H9 (cell line): ENCODE data around the gene FUT8. TPM values are rescaled to one million over a fixed set of nuclear protein-coding genes. Genes with fewer than 3 reads are reported as not detected.

Experiments used
- DNase-seq: peaks from one replicate; pipeline ENCODE4 v3.0.0-alpha.2; 2017
- H2AFZ ChIP-seq: one replicate; pipeline ENCODE4 v1.6.1; 2013; ENCODE audit warnings: mild to moderate bottlenecking, low read length, control low read depth, moderate library complexity
- H2AK5ac ChIP-seq: 2 replicates; pipeline ENCODE4 v1.6.1; 2013; ENCODE audit warnings: low read length, control low read depth, mixed read lengths; ENCODE audit not compliant: insufficient read length
- H2BK120ac ChIP-seq: one replicate; pipeline ENCODE4 v1.6.1; 2013; ENCODE audit warnings: low read depth, mild to moderate bottlenecking, low read length, control low read depth, inconsistent platforms; ENCODE audit not compliant: poor library complexity, severe bottlenecking
- H2BK12ac ChIP-seq: 2 replicates; pipeline ENCODE4 v1.6.1; 2013; ENCODE audit warnings: low read length, control low read depth, mixed read lengths, low read depth; ENCODE audit not compliant: insufficient read length
- H2BK15ac ChIP-seq: 2 replicates; pipeline ENCODE4 v1.6.1; 2013; ENCODE audit warnings: low read depth, low read length, control low read depth
- H2BK20ac ChIP-seq: one replicate; pipeline ENCODE4 v1.6.1; 2013; ENCODE audit warnings: low read depth, mild to moderate bottlenecking, low read length, control low read depth, inconsistent platforms; ENCODE audit not compliant: poor library complexity, severe bottlenecking
- H2BK5ac ChIP-seq: 2 replicates; pipeline ENCODE4 v1.6.1; 2013; ENCODE audit warnings: low read length, control low read depth, mixed read lengths; ENCODE audit not compliant: insufficient read length
- H3K14ac ChIP-seq: 2 replicates; pipeline ENCODE4 v1.6.1; 2013; ENCODE audit warnings: low read length, control low read depth; ENCODE audit not compliant: insufficient read depth
- H3K18ac ChIP-seq: 2 replicates; pipeline ENCODE4 v1.6.1; 2013; ENCODE audit warnings: low read depth, mild to moderate bottlenecking, mixed read lengths, low read length, control low read depth; ENCODE audit not compliant: insufficient read length
- H3K23ac ChIP-seq: 2 replicates; pipeline ENCODE4 v1.6.1; 2013; ENCODE audit warnings: low read length, control low read depth, mixed read lengths, low read depth; ENCODE audit not compliant: insufficient read length
- H3K23me2 ChIP-seq: 2 replicates; pipeline ENCODE4 v1.6.1; 2013; ENCODE audit warnings: low read depth, mild to moderate bottlenecking, mixed read lengths, low read length, control low read depth; ENCODE audit not compliant: insufficient read length, poor library complexity, severe bottlenecking
- H3K27ac ChIP-seq: 2 replicates; pipeline ENCODE4 v1.5.1; 2013; ENCODE audit warnings: low read length, control low read depth, mixed read lengths, low read depth; ENCODE audit not compliant: insufficient read length
- H3K27me3 ChIP-seq: 2 replicates; pipeline ENCODE4 v1.6.1; 2013; ENCODE audit warnings: low read length, control low read depth, inconsistent platforms; ENCODE audit not compliant: insufficient read depth
- H3K4ac ChIP-seq: 2 replicates; pipeline ENCODE4 v1.6.1; 2013; ENCODE audit warnings: low read depth, mild to moderate bottlenecking, control low read depth, inconsistent platforms, low read length, moderate library complexity
- H3K4me1 ChIP-seq: 2 replicates; pipeline ENCODE4 v1.6.1; 2013; ENCODE audit warnings: low read length, control low read depth, inconsistent platforms; ENCODE audit not compliant: insufficient read depth
- H3K4me2 ChIP-seq: 2 replicates; pipeline ENCODE4 v1.6.1; 2013; ENCODE audit warnings: low read length, control low read depth, mixed read lengths; ENCODE audit not compliant: insufficient read length, insufficient read depth
- H3K56ac ChIP-seq: 2 replicates; pipeline ENCODE4 v1.6.1; 2013; ENCODE audit warnings: low read depth, mild to moderate bottlenecking, mixed read lengths, low read length, control low read depth; ENCODE audit not compliant: insufficient read length
- H3K79me1 ChIP-seq: 2 replicates; pipeline ENCODE4 v1.6.1; 2013; ENCODE audit warnings: low read depth, mild to moderate bottlenecking, moderate library complexity, low read length, control low read depth, inconsistent platforms; ENCODE audit not compliant: insufficient read depth, poor library complexity, severe bottlenecking
- H3K79me2 ChIP-seq: 2 replicates; pipeline ENCODE4 v1.6.1; 2013; ENCODE audit warnings: low read length, control low read depth, inconsistent platforms; ENCODE audit not compliant: insufficient read depth
- H3K9ac ChIP-seq: 2 replicates; pipeline ENCODE4 v1.6.1; 2013; ENCODE audit warnings: low read length, control low read depth, mixed read lengths; ENCODE audit not compliant: insufficient read length; ENCODE audit errors: extremely low read depth
- H3K9me3 ChIP-seq: one replicate; pipeline ENCODE4 v1.6.1; 2013; ENCODE audit warnings: low read depth, low read length, inconsistent platforms; ENCODE audit not compliant: control insufficient read depth
- H3T11ph ChIP-seq: one replicate; pipeline ENCODE4 v1.6.1; 2013; ENCODE audit warnings: mild to moderate bottlenecking, low read length, control low read depth, inconsistent platforms
- H4K20me1 ChIP-seq: one replicate; pipeline ENCODE4 v1.6.1; 2013; ENCODE audit not compliant: control insufficient read depth, insufficient read length, insufficient read depth
- H4K5ac ChIP-seq: 2 replicates; pipeline ENCODE4 v1.6.1; 2013; ENCODE audit warnings: low read depth, mild to moderate bottlenecking, mixed read lengths, low read length, control low read depth; ENCODE audit not compliant: insufficient read length
- H4K8ac ChIP-seq: replicated peaks from 2 replicates; pipeline ENCODE4 v1.6.1; 2013; ENCODE audit warnings: low read length, control low read depth, mixed read lengths, low read depth; ENCODE audit not compliant: insufficient read length
- H4K91ac ChIP-seq: 2 replicates; pipeline ENCODE4 v1.6.1; 2013; ENCODE audit warnings: low read depth, mild to moderate bottlenecking, moderate library complexity, mixed read lengths, low read length, control low read depth; ENCODE audit not compliant: insufficient read length
- H3K27ac Mint-ChIP-seq, 3 experiments: 2 replicates in 2 of 3; 3 replicates in 1 of 3; pipeline ENCODE4 v1.8.0; 2020 to 2021; ENCODE audit warnings: mixed read lengths in 3 of 3, mild to moderate bottlenecking in 1 of 3, moderate library complexity in 1 of 3
- H3K27me3 Mint-ChIP-seq: 2 replicates; pipeline ENCODE4 v1.8.0; 2021; ENCODE audit warnings: low read depth, mild to moderate bottlenecking, moderate library complexity, mixed read lengths
- H3K36me3 Mint-ChIP-seq, 3 experiments: 2 replicates in 2 of 3; 3 replicates in 1 of 3; pipeline ENCODE4 v1.8.0; 2020 to 2021; ENCODE audit warnings: low read depth in 3 of 3, mixed read lengths in 3 of 3; ENCODE audit not compliant: insufficient read depth in 1 of 3
- H3K4me1 Mint-ChIP-seq, 2 experiments: 2 replicates each; pipeline ENCODE4 v1.8.0; 2020; ENCODE audit warnings: mixed read lengths in 2 of 2
- H3K4me3 Mint-ChIP-seq, 2 experiments: 2 replicates in 1 of 2; 3 replicates in 1 of 2; pipeline ENCODE4 v1.8.0; 2020 to 2021; ENCODE audit warnings: mild to moderate bottlenecking in 2 of 2, mixed read lengths in 2 of 2, moderate library complexity in 1 of 2
- H3K9me3 Mint-ChIP-seq, 2 experiments: 2 replicates in 1 of 2; 3 replicates in 1 of 2; pipeline ENCODE4 v1.8.0; 2020; ENCODE audit warnings: mild to moderate bottlenecking in 2 of 2, mixed read lengths in 2 of 2, moderate library complexity in 1 of 2
- CTCF ChIP-seq: fragments of 200-600 bp; sonication (generic); conservative IDR thresholded peaks from 3 replicates; pipeline ENCODE4 v1.8.0; 2021; ENCODE audit warnings: antibody characterized with exemption, mild to moderate bottlenecking
- WGBS: extraction: QIAGEN DNeasy Blood & Tissue Kit; methylation state at CpG from one replicate; pipeline ENCODE4 v1.1.7; 2013; ENCODE audit warnings: missing lambda C conversion rate, low lambda C conversion rate, mixed read lengths; ENCODE audit not compliant: insufficient read length; ENCODE audit errors: extremely low coverage; 5-methylcytosine and 5-hydroxymethylcytosine counted together
- total RNA-seq: library from RNA; stranded (reverse); gene quantifications from 2 replicates; pipeline ENCODE4 v1.2.1, GENCODE V29; 2021

The FUT8 gene
- total RNA-seq, 1 experiment from 2014 or later: 44.3 TPM

GRCh38 chr14:65549429-65549828, 136.9 kb downstream of the FUT8 start:
- Histone ChIP-seq H2AK5ac (no peak overlapping the region), H3K27me3 (no peaks in the 10 kb centered on the region), H3K56ac (no peak overlapping the region), H3K14ac (no peak overlapping the region), H3K18ac (no peak overlapping the region), H3K9ac (no peak overlapping the region), H2AFZ (no peak overlapping the region), H3T11ph (no peak overlapping the region), H3K9me3 (no peaks in the 10 kb centered on the region), H3K79me2 (no peaks in the 10 kb centered on the region), H2BK20ac (no peak overlapping the region), H4K20me1 (no peaks in the 10 kb centered on the region), H3K79me1 (no peaks in the 10 kb centered on the region), H2BK15ac (no peak overlapping the region), H4K8ac (no peak overlapping the region), H3K23me2 (no peaks in the 10 kb centered on the region), H3K23ac (no peak overlapping the region), H4K91ac (no peak overlapping the region), H3K4ac (no peak overlapping the region), H2BK12ac (no peak overlapping the region), H3K27ac (no peak overlapping the region), H4K5ac (no peak overlapping the region), H2BK120ac (no peak overlapping the region), H3K4me1 (no peaks in the 10 kb centered on the region), H3K4me2 (no peak overlapping the region), H2BK5ac (no peak overlapping the region)
- no peak overlapping the region for H3K27ac Mint-ChIP-seq
- WGBS: no CpG with 5 or more reads among the region's 2 CpGs
- no peak for DNase-seq
- no peaks in the 10 kb centered on the region for H3K36me3 Mint-ChIP-seq
- H3K9me3 Mint-ChIP-seq: no peaks in the 10 kb centered on the region
- TF ChIP-seq CTCF: no peak
- H3K4me3 Mint-ChIP-seq: no peak overlapping the region
- no peaks in the 10 kb centered on the region for H3K27me3 Mint-ChIP-seq
- H3K4me1 Mint-ChIP-seq: peaks cover 4 to 6% of the 10 kb centered on the region in 2 experiments
